HG02840 (cell line): ENCODE data around the gene PHF8.

Experiments
- ATAC-seq: cut with Tn5 transposase; IDR thresholded peaks from one replicate; pipeline ENCODE4 v1.9.1; 2021; ENCODE audit warnings: mild to moderate bottlenecking, moderate library complexity, moderate number of reproducible peaks; ENCODE audit not compliant: unreplicated experiment, low FRiP score

Gene PHF8

DNA sequence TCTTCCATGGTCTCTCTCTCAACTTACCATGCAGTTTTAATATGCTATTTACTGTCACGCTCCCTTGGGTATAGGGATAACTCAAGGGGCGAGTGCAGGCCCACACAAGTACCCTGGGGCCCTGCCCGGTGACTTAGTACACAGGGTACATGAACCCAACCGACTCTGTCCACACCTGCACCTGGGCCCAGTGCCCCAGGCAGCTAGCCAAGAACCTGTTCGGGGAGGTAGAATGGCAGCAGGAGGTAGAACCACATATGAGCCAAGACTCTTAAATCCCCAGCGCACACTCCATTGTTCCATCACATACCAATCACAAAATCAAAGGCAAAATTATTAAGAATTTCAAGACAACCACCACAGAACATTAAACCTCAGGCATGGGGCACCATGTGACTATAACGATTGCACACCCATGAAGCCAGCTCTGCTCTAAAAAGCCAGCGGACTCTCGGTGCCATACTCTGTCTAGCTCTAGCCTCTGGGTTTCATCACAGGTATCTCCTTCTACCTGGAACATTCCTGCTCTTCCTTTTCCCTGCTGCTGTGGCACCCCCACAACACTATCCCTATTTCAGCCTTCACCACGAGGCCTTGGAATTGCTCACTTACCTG, 14.6 kb downstream of the PHF8 start:
- no peak for ATAC-seq

DNA sequence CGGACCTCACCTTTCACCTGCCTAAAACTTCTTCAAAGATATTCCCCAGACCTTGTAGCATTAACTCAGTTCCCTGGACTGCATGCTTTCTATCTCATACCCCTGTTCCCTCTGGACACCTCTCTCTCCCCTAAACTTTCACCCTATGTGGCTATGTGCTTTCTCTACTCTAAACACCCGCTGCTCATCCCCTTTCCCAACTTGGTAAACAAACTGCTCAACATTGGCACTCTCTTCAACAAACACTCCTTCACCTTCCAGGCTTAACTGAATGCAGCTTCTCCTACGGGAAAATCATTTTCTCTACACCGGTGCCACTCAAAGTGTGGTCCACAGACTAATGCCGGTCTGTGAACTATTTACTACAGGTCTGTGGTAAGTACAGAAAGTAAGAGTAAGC, 19.9 kb downstream of the PHF8 start:
- ATAC-seq, result no peak

DNA sequence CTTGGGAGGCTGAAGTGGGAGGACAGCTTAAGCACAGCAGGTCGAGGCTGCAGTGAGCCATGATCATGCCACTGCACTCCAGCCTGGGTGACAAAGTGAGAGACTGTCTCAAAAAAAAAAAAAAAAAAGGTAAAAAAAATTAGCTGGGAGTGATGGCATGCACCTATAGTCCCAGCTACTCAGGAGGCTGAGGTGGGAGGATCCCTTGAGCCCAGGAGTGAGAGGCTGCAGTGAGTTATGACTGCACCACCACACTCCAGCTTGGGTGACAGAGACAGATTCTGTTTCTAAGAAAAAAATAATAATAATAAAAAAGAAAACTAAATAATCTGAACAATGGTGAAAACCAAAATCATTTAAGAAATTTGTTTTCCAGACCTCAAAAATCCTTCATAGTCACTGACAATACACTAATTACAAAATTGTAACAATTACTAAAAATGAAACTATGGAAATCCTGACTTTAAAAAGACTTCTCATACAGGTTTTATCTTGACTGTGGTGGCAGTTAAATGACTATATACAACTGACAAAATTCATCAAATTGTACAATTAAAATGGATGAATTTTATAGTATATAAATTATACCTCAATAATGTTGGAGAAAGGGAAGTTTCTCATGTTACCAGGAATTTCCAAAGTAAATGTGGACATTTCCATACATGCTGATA, 31.3 kb downstream of the PHF8 start:
- ATAC-seq, result no peak

DNA sequence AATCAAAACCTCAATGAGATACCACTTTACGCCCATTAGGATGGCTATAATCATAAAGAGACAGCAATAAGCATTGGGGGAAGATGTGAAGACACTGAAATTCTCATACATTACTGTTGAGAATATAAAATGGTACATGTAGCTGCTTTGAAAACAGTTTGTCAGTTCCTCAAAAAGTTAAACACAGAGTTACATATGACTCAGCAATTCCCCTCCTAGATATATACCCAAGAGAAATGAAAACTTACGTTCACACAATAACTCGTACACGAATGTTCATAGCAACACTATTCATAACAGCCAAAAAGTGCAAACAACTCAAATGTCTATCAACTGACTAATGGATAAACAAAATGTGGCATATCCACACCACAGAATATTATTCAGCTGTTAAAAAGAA, 36.6 kb downstream of the PHF8 start:
- ATAC-seq, result no peak

DNA sequence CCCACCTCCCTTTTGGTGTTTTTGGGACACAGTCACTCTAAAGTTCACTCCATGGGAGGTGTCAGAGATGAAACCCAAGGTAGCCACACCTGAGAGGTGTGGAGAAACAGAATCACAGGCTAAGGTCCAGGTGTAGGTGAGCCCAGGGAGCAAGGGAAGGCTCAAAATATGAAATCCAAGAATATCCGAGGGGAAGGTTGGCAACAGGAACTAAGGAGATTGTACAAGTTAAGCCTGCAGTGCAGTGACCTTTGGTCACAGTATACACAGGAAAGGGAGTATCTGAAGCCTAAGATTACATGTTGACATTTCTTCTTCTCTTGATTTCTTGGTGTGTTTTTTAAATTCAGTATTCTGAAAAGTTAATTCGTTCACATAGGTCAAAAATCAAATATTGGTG, 46.5 kb downstream of the PHF8 start:
- no peak for ATAC-seq

DNA sequence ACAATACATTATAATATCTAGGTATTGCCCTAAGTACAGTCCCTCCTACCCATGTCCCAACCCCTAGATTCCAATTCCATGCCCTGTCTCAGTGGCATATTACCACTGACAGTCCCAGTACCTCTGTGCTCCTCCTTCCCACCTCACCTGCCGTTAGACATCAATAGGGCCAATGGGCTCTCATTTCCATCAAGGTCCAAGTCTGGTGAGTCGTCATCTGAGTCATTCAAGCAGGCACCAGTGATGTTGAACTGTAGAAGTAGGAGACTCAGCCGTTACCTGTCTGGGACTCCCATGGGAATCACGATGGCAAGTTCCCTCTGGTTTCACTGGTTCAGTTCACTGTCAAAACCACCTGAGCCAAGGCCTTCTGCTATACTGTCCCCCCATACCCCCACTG, 51.7 kb downstream of the PHF8 start:
- no peak for ATAC-seq

DNA sequence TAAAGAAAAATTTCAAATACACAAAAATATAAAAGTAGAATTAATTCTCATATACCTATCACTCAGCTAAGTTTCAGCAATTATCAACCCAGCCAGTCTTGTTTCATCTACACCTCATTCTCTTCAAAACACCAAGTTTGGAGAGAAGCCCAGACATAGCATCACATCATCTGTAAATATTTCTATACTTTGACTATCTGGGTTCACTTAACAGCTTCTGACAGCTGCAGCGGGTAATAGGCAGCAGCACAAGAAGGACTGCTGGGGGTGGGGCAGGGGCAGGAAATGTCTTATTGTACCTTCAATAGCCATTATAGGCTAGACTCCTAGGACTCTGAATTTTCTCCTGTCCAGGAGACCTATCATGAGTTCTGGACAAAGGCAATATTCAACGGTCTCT, 54.1 kb downstream of the PHF8 start:
- no peak for ATAC-seq

DNA sequence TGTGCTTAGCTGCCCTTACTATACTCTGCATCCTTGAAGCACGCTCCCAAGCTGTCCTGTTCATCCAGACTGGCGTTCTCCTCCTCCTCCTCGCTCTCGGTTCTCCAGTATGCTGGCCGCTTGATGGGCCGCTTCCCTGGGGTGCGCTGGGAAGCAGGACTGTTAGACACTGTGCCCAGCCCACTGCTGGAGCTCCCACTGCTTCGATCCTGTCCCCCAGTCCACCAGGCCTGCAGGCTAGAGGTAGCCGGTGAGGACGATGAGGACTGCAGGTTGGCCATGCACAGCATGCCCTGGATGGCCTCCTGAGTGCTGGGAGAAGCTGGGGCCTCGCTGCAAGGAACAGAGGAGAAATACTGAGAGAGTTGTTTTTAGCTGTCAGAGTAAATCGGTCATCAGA, 59.4 kb downstream of the PHF8 start:
- ATAC-seq, result no peak

DNA sequence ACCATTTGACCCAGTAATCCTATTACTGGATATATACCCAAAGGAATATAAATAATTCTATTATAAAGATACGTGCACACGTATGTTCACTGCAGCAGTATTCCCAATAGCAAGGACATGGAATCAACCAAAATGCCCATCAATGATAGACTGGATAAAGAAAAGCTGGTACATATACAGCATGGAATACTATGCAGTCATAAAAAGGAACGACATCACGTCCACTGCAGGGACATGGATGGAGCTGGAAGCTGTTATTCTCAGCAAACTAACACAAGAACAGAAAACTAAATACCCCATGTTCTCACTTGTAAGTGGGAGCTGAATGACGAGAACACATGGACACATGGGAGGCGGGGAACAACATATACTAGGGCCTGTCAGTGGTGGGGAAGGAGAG, 69.7 kb downstream of the PHF8 start:
- no peak for ATAC-seq

DNA sequence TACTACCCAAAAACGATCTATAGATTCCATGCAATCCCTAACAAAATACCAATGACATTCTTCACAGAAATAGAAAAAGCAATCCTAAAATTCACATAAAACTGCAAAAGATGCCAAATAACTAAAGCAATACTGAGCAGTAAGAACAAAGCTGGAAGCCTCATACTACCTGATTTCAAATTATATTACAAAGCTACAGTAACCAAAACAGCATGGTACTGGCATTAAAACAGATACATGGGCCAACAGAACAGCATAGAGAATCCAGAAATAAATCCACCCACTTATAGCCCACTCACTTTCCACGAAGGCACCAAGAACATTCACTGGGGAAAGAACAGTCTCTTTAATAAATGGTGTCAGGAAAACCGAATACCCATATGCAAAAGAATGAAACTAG, 74.7 kb downstream of the PHF8 start:
- no peak for ATAC-seq

DNA sequence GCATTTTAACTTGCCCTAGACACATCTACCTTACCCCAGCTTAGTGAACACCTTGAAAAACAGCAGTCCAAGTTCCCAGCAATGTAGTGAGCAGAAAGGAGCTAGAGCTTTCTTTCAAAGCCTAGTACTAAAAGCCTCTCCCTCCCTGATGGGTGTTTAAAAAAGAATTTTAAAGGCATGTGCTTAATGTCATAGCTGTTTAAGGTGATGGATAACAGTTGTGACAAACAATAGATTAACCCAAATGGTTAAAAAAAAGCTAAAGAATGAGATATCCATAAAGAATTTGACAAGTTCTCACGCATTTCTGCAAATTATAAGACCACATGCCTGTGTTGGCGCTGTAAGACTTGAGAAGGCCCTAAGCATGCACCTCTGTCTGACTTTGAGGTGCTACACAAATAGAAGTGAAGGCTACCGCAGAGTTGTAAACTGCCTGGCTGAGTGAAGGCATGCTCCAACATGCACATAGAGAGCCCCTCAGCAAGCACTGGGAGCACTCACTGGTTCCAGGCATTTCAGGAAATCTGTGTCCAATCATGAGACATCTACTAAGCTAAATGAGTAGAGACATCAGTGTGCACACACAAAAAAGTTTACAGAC, 94.0 kb downstream of the PHF8 start:
- ATAC-seq, result no peak

DNA sequence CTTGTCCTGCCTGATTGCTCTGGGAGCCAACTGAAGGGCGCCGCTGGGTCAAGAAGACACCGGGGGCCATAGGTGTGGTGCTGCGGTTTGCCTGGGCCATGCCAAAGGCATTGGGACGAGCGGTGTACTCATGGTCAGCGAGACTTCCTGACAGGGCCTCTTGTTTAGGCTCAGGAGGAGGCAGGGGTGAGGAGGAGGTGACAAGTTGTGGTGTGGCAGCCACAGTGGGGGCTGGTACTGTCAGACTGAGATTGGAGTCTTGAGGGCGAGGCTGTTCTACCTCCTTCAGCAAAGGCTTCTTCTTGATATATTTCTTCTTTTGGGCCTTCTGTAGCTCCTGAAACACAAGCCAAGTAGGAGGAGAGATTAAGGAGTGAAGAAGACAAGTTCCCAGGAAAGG, 104.1 kb downstream of the PHF8 start:
- no peak for ATAC-seq

DNA sequence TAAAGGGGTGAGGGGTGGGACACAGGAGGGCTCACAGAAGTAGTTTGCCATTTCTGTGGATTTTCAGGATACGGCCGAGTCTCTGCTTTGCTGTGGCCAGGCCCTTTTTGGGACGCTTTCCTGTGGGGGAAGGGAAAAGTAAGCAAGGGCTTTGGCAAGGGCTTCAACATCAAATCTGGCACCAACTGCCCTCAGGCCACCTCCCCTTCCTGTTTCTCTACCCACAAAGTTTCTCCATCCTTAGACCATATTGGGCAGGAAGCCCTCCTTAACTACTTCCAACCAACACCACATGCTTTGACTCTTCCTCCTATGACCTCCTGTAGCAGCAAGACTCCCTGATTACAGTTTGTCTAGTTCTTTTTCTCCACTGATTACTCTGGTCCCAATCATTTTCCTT, 105.1 kb downstream of the PHF8 start:
- no peak for ATAC-seq

DNA sequence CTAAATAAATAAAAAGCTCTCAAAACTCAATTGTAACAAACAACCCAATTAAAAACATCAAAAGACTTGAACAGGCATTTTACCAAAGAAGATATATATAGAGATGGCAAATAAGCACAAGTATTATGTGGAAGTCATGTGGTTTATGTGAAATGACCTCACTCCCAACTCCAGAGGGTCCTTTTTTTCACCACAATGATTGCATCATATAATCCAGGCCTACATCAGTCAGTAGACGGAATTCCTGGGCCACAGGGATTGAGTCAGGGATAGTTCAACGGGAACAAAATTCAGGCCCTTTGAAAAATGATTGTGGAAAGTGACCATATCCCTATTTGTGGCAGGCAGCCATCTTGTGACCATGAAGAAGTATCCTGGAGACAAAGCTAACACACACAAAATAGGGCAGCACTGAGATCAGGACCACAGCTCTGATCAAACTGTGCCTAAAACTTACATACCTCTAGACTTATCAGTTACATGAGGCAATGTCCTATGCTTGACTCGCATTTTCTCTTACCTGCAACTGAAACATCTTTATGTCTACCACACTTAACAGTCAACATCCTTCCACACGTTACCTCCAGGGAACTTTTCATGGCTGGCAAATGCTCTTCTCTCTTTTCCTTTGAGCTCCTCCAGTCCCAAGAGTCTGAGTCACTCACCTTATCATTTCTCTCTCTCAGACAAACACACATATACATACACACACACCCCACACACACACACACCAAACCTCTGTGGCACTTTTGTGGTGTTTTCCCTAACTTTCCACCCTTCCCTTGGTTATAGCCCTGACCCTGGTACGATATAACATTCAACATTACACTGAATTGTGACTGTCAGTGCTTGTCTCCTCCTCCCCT, 113.5 kb downstream of the PHF8 start:
- no peak for ATAC-seq

DNA sequence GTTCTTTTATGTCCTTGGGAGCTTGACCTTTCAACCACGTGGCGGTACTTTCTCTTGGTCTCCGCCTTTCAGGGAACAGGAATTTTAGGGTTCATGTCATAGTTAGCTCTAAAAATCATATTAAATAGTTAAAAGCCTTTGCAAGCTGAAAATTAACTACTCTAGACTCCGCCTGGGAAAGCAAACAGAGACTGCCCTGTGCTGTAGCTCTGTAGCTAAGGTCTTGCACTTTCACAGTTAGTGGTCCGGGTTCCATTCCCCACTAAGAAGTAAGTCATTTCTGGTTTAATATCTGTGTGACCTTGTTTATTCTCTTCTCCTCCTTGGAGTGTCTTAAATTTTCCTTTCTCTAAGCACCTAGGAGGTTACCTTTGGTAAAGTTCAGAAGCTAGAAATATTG, 118.2 kb downstream of the PHF8 start:
- no peak for ATAC-seq

DNA sequence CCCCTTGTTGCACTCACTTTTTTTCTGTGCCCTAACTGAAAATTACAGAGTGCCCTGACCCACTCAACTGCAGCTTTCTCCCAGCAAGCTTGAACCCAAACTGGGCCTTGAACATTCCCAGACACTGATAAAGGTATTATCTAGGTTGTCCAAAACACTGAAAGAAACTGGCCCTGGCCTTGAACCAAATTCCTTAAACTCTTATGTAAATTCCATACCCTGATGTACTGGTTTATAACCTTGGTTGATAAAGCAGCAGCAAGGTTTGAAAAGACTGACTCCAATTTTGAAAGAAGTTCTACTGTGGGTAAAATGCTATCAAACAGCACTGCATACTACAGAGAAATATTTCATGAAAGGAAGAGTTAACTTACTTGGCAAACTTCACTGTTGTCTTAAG, 125.6 kb downstream of the PHF8 start:
- ATAC-seq, result no peak

DNA sequence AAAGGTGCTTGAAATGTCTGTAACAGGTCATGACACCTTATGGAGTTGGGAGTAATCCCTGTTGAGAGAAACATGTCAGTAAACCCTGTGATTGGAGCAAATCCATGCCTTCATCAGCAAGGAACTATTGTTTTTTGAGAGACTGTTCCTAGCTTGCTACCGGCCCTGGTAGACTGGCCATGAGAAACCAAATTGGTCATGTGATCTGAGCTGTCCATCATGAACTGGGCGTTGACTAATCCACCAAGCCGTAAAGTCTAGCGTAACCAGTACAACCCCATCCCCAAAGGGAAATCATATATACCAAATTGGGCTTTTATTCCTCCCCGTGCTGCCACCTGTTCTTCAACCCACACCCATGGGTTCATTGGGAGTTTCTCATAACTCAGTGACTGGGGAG, 143.7 kb downstream of the PHF8 start:
- ATAC-seq, result no peak

DNA sequence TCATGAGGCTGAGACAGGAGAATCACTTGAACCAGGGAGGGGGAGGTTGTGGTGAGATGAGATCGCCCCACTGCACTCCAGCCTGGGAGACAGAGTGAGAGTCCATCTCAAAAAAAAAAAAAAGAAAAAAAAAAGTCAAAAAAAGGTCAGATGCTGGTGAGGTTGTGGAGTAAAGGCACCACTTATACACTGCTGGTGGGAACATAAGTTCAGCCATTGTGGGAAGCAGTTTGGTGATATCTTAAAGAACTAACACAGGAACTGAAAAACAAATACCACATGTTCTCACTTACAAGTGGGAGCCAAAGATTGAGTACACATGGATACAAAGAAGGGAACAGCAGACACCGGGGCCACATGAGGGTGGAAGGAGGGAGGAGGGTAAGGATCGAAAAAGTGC, 149.0 kb downstream of the PHF8 start:
- no peak for ATAC-seq
